ENCODE measurements around the gene LAIR1.
"Not testable (repeated sequence)": the region's sequence is repeated elsewhere in the genome, so short reads cannot be mapped to it uniquely, and the experiment has no call there.

GRCh38 chr19:54328781-54329180, 36.0 kb downstream of the LAIR1 start:
- TF ChIP-seq CTCF (conservative IDR thresholded peaks at IDR 0.05); ZFX (IDR thresholded peaks at IDR 0.05): not testable (repeated sequence)
